GM19324 (cell line): ENCODE results near the gene KLK13.

Experiments used
- ATAC-seq: cut with Tn5 transposase; IDR thresholded peaks from one replicate; pipeline ENCODE4 v1.9.1; 2021; ENCODE audit warnings: mild to moderate bottlenecking, moderate library complexity; ENCODE audit not compliant: unreplicated experiment, low FRiP score

The KLK13 gene

DNA sequence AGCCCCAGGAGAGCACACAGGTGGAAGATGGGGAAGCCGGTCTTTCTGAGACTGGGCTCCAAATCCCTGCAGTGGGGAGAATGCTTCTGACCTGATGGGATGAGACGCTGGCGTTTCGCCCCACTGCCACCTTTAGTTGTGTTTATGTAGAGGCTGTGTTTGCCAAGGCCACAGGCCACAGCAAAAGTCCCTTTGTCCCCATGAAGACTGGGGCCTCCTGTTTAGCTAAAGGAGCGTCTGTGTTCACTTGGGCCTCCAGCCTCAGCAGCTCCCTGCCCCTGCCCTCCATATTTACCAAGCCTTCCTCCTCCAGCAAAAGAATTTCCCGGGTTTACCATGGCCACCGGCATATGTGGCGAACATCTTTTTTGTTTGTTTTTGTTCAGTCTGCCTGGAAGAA, 28.2 kb upstream of the KLK13 start:
- no peak for ATAC-seq

DNA sequence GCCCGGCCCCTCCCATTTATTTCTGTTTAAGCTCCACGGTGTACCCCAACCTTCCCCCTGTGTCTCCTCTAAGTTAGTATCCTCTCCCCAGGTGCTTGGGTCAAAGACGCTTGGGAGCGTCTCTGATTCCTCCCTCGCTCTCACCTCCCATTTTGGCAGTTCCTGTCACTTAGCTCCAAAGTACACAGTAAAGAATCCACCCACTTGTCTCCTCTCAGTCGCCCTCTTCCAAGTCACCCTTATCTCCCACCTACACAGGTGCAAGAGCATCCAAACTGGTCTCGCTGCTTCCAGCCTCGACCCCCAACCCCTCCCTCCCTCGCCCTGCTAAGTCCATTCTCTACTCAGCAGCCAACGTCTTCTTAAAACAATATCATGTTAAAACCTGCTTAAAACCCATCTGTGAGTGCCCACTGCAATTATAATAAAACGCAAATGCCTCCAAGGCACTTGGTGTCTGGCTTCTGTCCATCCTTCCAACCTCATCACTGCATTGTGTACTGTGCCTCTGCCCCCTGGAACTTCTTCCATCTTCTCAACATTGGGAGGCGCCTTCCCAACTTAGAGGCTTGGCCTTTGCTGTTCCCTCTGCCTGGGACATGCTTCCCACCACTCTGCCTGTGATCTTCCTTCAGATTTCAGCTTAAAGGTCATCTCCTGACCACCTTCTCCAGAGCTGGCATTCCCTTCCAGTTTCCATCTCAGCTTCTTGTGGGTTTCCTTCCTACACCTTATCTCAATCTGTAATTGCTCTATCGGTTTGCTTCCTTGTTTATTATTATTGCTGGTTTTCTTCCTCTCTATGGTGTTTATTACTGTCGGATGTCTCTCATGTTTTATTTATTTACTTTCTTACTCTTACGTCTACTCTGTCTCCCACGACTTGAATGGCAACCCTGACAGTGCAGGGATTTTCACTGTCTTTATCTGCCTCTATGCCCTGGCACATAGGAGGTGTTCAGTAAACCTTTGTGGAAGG, 27.3 kb upstream of the KLK13 start:
- no peak for ATAC-seq

DNA sequence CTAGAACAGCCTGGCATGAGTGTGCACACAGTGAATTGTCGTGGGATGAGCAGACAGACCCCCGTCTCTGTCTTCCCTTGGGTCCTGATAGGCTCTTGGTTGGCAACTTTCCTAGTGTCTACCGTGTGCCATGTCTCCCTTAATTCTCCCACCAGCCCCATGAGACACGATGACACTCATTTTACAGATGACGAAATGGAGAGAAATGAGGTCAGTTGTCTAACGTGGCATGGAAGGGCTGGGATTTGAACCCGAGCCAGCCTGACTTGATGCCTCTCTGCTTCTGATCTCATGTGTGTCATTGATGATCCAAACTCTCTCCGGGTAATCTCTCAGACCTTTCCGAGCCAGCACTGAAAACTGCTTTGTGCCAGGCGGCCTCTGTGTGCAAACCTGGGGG, 26.2 kb upstream of the KLK13 start:
- ATAC-seq = no peak

DNA sequence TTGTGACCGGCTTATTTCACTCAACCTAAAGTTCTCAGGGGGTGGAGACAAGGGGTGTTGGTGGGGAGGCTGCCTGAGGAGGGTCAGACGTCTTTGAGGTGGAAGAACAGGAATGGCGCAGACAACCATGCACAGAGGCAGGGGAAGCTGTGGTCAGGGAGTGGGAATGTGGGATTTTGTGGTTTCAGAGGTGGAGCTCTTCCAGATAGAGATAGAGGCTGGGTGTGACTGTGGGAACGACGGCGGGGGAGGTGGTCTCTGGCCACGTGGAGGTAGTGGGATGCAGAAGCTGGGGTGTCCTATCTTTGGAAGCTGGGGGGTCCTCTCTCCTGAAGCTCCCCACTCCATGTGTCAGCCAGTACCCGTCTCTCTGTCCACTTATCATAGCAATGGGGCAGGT, 25.6 kb upstream of the KLK13 start:
- no peak for ATAC-seq

DNA sequence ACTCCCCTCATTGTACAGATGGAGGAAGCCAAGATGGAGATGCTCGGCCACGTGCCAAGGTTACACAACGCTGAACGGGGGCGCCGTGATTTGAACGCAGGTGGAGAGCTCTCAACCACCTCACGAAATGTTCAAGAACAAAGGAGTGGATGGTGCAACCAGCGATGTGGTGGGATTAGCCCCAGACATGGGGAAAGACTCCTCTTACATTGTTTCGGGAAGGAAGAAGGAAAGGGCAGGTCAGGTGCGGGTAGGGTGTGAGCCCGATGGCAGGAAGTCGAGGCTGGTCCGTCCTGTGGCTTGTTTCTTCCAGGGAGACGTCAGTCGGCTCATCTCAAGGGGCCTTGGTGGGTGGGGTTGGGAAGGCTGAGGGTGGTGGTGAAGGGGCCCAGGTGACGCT, 24.9 kb upstream of the KLK13 start:
- ATAC-seq = no peak

DNA sequence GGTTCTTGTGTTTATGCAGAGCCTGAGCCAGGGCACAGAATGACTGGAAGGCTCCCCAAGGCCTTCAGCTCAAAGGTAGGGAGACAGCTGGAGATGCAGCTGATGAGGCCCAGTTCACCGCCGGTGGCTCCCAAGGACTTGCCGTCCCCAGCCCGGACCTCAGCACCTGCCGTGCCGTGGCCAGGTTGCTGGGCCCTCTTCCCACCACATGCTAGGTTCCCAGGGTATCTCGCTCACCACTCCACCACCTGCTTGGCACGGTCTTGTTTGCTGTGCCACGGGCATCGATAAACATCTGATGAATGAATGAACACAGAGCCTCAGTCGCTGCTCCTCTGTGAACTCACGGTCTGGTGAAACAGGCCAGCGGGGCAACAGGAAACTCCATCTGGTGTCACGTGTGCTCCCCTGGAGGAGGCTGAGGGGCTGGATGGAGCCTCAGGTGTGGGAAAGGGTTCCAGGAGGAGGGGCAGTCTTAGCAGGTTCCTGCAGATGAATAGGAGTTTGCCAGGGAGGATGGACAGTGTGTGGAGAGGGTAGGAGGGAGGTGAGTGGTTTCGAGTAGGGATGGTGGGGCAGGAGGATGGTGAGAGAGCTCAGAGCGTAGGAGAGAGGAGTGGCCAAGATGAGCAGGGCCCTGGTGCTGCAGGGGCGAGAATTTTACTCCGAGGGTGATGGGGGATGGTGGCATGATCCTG, 21.4 kb upstream of the KLK13 start:
- ATAC-seq = no peak

DNA sequence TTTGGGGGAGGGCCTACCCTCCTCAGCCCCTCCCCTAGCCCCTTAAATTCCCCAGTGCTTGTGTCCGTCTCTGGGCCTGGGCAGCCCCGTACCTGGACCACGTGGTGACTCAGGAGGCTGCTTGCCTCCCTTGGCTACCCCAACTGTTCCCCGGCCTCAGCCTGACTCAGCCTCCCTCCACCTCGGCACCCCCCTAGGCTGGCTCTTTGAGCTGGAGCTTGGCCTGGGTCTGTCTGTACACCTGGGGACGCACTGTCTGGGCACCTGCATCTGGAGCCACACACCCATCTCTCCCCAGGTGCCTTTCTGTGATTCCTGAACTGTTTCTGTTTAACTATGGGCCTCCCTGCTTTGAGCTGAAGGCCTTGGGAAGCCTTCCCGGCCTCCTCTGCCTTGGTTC, 19.6 kb upstream of the KLK13 start:
- ATAC-seq = no peak

DNA sequence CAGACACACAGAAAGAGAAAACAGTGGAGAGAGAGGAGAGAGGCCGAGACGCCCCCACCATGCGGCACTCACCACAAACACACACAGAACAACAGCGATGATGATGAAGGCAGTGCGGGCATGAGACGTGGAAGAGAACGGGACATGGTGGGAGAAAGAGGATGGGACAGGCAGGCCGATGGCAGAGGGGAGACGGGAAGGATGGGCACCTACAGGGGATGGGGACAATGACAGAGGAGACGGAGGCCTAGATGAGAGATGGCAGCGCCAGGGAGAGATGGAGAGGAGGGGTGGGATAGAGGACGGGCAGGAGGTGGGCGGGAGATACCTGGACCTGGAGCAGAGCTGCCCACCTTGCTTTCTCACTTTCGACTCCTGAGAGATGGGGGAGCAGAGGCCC, 18.9 kb upstream of the KLK13 start:
- ATAC-seq = no peak

DNA sequence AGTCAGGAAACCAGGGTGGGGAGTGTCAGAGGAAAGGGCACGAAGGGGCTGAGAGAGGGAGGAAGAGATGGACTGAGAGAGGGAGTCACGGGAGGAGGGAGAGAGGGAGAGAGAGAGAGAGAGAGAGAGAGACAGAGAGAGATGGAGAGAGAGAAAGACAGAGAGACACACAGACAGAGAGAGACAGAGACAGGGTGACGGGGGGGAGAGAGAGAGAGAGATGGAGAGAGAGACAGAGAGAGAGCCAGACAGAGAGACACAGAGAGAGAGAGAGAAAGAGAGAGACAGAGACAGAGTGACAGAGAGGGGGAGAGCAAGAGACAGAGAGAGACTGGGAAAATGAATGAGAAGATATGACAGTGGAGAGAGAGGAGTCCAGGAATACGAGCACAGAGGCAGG, 18.3 kb upstream of the KLK13 start:
- ATAC-seq = no peak

DNA sequence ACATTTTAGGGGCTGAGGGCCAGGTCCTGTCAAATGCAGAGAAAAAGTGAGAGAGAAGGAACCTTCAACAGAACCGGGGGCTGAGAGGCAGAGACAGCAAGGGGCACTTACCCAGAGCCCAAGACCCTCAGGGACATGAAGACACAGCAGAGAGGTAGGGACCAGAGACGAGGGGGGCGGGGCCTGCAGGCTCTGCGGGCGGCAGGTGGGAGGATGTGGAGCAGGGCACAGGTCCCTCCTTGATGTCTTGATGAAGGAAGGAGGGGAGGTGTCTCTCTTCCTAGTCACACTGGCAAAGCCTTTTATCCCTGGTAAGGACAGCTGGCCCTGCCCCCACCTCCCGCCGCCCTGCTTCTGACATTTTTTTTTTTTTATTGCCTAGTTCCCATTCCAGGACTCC, 17.7 kb upstream of the KLK13 start, which contains the start of gene KLK14:
Gene KLK14, minus strand, starts transcription at position 277 of the 400 bp plus-strand sequence. Its CDS starts 273 bp downstream, at position 4.
- no peak for ATAC-seq

DNA sequence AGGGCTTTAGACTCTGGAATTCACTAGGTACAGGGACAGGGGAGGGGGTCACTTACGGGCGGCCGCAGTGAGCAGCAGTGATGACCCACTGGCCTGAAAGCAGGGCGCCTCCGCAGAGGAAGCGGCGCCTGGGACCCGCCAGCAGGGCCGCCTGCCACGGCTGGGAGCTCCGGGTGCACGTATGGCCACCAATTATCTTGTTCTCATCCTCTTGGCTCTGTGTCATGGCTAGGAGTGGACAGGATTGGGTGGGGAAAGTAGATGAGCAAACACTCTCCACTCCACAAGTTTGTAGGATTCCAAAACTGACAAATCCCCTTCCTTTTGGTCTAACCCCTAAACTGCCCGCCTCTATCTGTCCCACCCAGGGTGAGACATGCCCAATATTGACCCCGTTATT, 16.6 kb upstream of the KLK13 start:
- ATAC-seq = no peak

DNA sequence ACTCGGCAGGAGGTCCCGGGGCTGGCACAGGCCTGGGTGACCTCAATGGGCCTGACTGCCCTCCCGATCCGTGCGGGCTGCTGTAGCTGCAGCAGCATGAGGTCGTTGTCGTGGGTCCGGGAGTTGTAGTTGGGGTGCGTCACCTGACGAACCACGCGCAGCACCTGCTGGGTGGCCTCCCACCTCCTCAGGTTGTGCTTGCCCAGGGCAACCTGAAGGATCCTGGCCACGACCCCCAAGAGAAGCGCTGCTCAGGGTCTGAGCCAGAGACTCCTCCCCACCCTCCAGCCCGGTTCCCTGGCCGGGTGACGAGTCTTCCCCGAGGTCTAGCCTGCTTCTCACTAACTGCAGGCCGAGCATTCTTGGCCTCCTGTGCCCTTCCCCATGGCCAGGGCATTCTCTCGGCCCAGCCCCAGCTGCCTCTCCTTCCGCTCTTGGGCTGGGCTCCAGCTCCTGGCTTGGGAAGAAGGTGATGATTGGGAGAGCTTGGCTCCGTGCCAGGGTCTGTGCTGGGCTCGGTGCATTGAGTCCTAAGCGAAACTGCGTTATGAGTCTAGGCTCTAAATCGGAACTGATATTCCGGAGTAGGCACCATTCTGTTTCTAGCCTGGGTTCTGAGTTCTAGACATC, 14.7 kb upstream of the KLK13 start:
- no peak for ATAC-seq

DNA sequence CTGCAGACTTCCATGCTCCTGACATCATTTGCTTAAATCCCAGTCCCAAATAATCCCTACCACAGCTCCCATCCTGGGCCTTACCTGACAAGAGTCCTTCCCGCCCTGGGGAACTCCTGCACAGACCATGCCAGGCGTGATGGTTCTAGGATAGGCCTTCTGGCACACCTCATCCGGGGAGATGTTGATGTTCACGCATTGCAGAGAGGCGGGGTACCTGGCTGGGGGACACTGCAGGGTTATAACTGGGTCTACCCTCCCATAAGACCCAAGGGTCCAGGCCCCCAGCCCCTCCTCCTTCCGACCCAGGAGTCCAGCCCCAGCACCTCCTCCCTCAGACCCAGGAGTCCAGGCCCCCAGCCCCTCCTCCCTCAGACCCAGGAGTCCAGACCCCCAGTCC, 13.8 kb upstream of the KLK13 start:
- no peak for ATAC-seq

DNA sequence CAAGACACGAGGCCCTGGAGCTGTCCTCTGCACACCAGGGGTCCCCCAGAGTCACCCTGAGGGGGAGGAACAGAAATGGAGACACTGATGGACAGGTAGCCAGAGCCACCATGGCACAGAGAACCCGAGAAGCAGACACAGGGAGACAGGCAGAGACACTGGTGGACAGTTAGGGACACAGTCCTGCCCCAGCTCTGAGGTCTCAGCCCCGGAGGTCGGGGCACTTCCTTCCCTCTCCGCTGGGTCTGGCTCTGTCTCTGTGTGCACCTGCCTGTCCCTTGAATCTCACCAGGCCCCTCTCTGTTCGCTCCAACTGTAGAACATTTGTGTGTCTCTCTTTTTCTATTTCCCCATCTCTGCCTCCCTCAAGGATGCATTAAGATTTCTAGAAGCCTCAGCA, 13.2 kb upstream of the KLK13 start:
- ATAC-seq = no peak

DNA sequence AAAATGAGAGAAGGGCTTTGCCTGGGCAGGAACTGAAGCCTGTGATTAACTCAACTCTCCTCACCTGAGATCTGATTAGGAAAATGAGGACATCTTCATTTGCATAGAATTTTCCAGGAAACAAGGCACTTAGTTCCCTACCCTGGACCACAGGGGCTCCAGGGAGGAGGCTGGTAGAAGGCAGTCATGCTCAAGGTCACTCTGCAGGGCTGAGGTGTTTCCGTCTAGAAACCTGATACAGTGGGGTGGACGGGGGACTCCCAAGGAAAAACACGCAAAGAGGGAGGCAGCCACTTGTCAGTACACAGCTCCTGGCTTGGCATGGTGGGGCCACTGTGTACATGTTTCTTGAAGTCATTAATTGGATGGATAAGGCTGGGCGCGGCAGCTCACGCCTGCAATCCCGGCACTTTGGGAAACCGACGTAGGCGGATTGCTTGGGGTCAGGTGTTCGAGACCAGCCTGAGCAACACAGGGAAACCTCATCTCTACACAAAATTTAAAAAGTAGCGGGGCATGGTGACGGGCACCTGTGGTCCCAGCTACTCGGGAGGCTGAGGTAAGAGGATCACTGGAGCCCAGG, 11.8 kb upstream of the KLK13 start:
- ATAC-seq = no peak

DNA sequence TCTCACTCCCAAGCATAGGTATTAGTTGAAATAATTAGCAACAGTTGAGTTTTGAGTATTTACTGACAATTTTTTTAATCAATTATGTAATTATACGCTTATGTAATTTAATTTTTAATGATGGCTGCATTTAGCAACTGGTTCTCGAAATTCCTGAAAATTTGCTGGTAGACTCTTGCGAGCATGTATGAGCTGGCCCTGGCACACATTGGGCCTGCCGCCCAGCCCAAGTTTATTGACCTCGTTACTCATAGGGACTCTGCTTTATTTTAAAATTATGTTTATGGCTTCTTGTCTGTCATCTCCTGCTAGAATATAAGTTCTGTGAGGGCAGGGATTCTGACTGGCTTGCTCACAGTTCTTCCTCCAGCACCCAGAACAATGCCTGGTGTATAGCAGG, 11.1 kb upstream of the KLK13 start:
- no peak for ATAC-seq

DNA sequence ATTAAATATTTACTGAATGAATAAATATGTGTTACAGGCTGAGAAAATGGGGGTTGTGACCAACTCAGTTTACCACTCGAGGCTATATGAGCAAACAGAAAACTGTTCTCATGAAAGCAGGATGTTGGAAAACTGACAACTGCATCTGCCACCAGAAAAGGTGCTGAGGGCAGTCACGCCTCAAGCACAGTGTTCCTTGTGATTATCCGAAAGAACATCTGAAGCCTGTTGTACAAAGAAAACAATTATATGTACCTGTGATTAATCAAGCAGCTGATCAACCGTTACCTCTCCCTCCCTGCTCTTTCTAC, 6.2 kb upstream of the KLK13 start:
- no peak for ATAC-seq

DNA sequence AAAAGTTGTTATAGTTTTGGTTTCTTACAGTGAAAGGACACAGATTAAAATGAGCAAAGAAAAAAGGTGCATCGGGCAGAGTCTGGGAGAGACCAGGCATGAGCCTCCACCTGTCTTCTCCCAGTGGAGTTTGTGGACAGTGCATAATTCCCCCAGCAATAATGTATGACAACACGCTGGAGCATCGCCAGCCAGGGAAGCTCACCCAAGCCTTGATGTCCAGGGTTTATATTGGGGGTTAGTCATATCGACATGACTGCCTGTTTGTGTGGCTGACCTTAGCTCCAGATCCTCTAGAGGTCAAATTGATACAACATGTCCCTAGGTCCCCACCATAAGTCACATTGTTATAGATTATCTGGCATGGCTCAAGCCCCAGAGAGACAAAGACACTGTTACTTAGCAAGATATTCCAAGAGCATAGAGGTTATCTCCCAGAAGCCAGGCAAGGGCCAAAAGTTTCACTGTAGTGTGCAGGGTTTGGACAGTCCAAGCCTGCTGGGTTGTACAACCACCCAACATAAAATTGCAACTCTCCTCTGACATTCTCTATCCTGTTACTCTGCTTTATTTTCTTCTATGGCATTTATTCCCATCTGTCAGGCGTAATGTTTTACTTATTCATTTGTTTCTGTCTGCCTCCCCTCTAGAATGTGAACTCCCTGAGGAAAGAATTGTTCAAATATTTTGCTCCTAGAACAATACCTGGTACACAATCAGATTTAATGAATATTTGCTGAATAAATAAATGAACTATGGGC, 5.6 kb upstream of the KLK13 start:
- no peak for ATAC-seq

DNA sequence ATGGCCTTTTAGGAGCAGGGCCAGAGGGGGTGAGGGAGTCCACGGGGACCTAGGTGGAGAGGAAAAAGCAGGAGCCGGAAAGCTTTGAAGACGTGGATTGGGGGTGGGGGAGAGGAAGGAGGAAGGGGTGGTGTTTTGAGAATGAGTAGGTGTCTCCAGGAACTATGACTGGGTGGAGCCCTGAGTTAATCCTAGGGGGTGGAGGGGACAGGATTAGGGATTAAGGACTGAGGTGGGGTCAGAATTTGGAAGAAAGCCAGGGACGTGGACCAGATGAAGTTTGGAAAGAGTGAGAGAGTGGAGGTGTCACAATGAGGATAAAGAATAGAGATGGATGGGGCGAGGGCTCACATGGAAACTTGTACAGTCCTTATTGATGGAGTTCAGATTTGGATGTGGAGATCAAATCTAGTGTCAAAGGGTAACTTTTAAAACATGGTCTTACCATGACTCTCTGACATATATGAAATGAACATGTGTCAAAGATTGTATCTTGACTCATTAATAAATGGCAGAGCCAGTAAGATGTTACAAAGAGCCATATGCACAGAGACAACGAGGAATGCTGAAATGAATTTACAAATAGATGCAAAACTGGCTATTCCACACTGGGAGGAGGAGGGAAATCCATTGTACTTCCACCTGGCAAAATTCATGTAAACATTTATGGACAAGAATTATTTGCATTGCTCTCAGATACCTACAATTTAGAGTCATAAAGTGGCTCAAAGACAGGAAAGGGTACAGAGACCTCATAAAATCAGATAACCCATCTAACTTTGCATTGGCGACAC, 1.7 kb upstream of the KLK13 start:
- ATAC-seq = no peak
